OCI-LY3 (cell line): ENCODE data around the gene TFDP1.
"Not testable (repeated sequence)": the region's sequence is repeated elsewhere in the genome, so short reads cannot be mapped to it uniquely, and the experiment has no call there.

ENCODE experiments used
- EZH2phosphoT487 ChIP-seq: fragments of 200-600 bp; shearing (Covaris generic); IDR thresholded peaks from 2 replicates; pipeline ENCODE4 v1.6.1; 2018; ENCODE audit warnings: antibody characterized with exemption, mixed run types, low read depth
- TF ChIP-seq, protein P1 (sequence below): fragments of 200-600, 300-600 bp; sonication (generic); IDR thresholded peaks from 2 replicates; pipeline ENCODE4 v1.5.1; 2014; ENCODE audit warnings: antibody characterized with exemption, low read length, low read depth

DNA sequence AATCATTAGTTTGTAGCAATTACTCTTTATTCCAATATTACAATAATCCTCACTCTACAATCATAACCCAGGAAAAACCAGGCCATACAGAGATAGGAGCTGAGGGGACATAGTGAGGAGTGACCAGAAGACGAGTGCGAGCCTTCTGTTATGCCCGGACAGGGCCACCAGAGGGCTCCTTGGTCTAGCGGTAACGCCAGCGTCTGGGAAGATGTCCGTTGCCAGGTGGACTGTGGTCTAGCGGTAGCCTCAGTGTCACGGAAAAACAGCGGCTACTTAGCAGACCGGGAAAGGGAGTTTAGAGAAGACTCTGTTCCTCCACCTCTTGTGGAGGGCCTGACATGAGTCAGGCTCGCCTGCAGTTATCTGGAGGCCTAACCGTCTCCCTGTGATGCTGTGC is 36.9 kb downstream of the TFDP1 start:
- TF ChIP-seq, protein P1, sequence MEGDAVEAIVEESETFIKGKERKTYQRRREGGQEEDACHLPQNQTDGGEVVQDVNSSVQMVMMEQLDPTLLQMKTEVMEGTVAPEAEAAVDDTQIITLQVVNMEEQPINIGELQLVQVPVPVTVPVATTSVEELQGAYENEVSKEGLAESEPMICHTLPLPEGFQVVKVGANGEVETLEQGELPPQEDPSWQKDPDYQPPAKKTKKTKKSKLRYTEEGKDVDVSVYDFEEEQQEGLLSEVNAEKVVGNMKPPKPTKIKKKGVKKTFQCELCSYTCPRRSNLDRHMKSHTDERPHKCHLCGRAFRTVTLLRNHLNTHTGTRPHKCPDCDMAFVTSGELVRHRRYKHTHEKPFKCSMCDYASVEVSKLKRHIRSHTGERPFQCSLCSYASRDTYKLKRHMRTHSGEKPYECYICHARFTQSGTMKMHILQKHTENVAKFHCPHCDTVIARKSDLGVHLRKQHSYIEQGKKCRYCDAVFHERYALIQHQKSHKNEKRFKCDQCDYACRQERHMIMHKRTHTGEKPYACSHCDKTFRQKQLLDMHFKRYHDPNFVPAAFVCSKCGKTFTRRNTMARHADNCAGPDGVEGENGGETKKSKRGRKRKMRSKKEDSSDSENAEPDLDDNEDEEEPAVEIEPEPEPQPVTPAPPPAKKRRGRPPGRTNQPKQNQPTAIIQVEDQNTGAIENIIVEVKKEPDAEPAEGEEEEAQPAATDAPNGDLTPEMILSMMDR, result not testable (repeated sequence)
- not testable (repeated sequence) for TF ChIP-seq EZH2phosphoT487
